Stimulated activated CD8-positive, alpha-beta memory T cell treated with anti-CD3 and anti-CD28 coated beads, Interleukin-4, amount 100 ng/mL, for 24 hours (primary cell): ENCODE results near the gene DAPK2.
"Not testable (repeated sequence)": the region's sequence is repeated elsewhere in the genome, so short reads cannot be mapped to it uniquely, and the experiment has no call there.

Experiments used
- DNase-seq: peaks from one replicate; pipeline ENCODE4 v3.0.0-alpha.2; 2020; ENCODE audit warnings: low read depth

The DAPK2 gene

GRCh38 chr15:64053674-64054073 lies 7.4 kb upstream of the DAPK2 start:
- not testable (repeated sequence) for DNase-seq

GRCh38 chr15:64052925-64053491 lies 6.7 kb upstream of the DAPK2 start:
- DNase-seq: no peak

GRCh38 chr15:64051407-64052259 lies 5.3 kb upstream of the DAPK2 start:
- DNase-seq: no peak

- no peak for DNase-seq
These were observed 4.8 kb upstream of the DAPK2 start for GRCh38 chr15:64051093-64051402.

- no peak for DNase-seq
These were observed 4.2 kb upstream of the DAPK2 start for GRCh38 chr15:64050281-64051092.

- DNase-seq: no peak
These were observed 2.6 kb upstream of the DAPK2 start for GRCh38 chr15:64048781-64049460.

GRCh38 chr15:64045774-64046420 lies 388 bp downstream of the DAPK2 start:
- DNase-seq: no peak

GRCh38 chr15:64045101-64045435 lies 1.2 kb downstream of the DAPK2 start:
- no peak for DNase-seq

- no peak for DNase-seq
These were observed 1.8 kb downstream of the DAPK2 start for GRCh38 chr15:64044300-64045100.

GRCh38 chr15:64038878-64039610 lies 7.2 kb downstream of the DAPK2 start:
- DNase-seq: no peak

GRCh38 chr15:64037966-64038365 lies 8.3 kb downstream of the DAPK2 start:
- DNase-seq: no peak

- no peak for DNase-seq
These were observed 9.2 kb downstream of the DAPK2 start for GRCh38 chr15:64037116-64037515.

- DNase-seq: no peak
These were observed 10.8 kb downstream of the DAPK2 start for GRCh38 chr15:64035525-64035924.

- DNase-seq: no peak
These were observed 11.8 kb downstream of the DAPK2 start for GRCh38 chr15:64034519-64034918.

GRCh38 chr15:64032329-64032728 lies 14.0 kb downstream of the DAPK2 start:
- no peak for DNase-seq

GRCh38 chr15:64030123-64030522 lies 16.2 kb downstream of the DAPK2 start:
- no peak for DNase-seq

- no peak for DNase-seq
These were observed 16.7 kb downstream of the DAPK2 start for GRCh38 chr15:64029633-64030032.

- no peak for DNase-seq
These were observed 17.2 kb downstream of the DAPK2 start for GRCh38 chr15:64029110-64029509.

- DNase-seq: no peak
These were observed 19.7 kb downstream of the DAPK2 start for GRCh38 chr15:64026591-64026990.
